HG03139 (cell line): Measurements from ENCODE around the gene GARNL3.

Source experiments
- ATAC-seq: cut with Tn5 transposase; IDR thresholded peaks from one replicate; pipeline ENCODE4 v1.9.1; 2021; ENCODE audit not compliant: unreplicated experiment

GARNL3 gene

GRCh38 chr9:127233989-127234388 is 30.6 kb upstream of the GARNL3 start:
- ATAC-seq: no peak

- ATAC-seq: no peak
Measured at GRCh38 chr9:127237801-127238200, 26.8 kb upstream of the GARNL3 start.

DNA sequence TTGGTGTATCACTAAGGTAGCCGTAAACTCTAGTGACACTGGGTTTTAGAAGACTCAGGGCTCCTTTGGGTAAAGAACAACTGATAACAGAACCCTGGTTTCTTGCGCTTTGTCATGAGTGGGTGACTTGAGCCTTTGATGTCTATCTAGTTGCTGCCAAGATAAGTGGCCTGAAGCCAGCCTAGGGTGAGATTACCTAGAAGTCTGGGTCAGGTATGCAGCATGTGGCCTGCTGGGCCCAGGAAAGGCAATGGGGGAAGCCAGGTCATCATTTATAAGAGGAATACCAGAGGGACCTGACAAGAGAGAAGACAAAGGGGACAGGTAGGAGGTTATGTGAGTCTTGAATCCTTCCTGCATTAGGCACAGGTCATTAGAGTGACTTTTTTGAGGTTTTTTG is 23.2 kb upstream of the GARNL3 start:
- no peak for ATAC-seq

DNA sequence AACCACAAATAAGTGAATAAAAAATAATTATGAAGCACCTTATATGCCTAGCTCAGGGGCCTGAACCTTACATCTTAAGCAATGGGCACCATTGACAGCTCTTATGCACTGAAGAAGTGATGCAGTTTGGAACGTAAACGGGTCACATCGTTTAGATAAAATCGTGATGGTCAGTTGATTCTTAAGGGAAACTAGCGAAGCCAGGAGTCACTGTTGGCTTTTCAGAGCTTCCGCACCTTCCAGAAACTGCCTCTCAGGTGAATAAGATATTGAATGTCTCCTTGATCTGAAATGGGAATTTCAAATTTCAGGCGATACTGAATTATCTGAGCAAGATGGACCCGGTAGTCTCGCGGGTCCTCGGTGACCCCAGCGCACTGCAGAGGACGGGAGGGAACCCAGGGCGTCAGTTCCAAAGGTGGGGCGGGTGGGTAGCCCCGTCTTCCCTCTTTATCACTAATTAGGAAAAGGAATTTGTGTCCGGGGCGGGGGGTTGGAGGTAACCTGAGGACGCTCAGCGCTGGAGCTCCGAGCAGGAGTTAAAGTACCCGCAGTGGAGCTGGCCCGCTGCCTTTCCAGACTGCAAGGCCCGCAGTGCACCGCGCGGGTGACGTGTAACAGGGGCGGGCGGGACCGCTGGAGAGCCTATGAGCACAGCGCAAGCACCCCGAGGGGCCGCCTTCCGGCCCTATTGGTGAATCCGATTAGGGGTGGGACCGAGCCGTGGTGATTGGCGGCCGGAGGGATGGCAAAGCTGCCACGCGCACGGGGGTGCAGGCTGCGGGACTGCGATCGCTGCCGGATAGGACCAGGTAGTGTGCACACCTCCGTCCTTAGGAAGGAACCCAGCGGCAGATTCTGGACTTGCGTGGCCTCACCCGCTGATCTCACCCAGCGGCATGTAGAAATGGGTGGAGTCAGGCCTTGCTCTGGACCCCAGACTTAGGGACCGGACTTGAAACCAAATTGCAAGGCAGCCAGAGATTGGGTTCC is 19.7 kb upstream of the GARNL3 start:
- peak; percentile 98 for ATAC-seq

GRCh38 chr9:127245637-127246164 is 18.9 kb upstream of the GARNL3 start:
- ATAC-seq: no peak

DNA sequence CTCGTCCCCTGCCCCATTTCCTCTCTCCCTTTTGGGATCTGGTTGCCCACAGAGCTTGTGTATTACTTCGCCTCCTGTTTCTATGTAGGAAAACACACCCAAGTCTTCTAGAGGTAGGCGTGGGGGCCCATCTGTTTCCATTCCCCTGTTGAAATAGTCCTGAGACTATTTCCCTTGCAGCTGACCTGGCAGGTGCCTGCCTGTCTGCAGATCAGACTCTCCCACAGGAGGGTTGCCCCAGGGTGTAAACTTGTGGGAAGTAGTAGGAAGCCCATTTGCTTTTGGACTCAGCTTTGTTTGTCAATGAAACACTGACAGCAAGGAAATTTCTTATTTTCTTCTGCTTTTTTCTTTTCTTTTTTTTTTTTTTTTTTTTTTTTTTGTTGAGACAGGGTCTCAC is 16.3 kb upstream of the GARNL3 start:
- no peak for ATAC-seq

DNA sequence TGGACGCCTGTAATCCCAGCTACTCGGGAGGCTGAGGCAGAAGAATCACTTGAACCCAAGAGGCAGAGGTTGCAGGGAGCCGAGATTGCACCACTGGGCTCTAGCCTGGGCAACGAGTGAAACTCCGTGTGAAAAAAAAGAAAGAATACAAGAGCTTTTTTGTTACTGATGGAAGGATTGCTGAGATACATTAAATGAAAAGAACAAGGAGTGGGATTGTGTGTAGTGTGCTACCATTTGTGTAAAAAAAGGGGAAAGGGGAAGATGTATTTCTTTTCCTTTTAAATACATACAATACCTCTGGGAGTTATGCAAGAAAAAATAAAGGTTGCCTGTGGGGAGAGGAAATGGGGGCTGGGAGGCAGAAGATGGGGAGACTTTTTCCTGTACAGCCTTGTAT is 14.7 kb upstream of the GARNL3 start:
- no peak for ATAC-seq

DNA sequence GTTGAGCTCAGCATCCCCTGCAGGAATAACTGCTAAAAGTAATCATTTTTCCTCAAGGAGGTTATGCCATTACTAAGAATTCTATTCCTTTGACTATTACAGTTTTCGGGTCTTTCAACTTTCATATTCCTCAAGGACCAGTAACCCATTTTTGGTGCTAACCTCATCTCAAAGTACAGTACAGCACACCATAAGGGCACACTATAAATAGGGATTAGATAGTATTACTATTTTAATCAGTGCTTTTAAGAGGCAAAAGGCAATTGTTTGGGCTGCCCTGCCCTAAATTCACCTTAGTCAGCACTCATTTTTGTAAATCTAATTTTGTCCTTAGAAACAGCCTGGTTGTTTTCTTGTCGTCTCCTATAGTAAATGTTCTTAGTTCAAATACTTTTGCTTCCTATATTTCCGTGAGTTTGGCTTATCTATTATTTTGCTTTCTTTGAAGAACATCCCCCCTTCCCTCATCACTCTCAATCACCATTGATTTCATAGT is 13.6 kb upstream of the GARNL3 start:
- no peak for ATAC-seq

GRCh38 chr9:127252410-127253318 is 11.9 kb upstream of the GARNL3 start:
- ATAC-seq: no peak

DNA sequence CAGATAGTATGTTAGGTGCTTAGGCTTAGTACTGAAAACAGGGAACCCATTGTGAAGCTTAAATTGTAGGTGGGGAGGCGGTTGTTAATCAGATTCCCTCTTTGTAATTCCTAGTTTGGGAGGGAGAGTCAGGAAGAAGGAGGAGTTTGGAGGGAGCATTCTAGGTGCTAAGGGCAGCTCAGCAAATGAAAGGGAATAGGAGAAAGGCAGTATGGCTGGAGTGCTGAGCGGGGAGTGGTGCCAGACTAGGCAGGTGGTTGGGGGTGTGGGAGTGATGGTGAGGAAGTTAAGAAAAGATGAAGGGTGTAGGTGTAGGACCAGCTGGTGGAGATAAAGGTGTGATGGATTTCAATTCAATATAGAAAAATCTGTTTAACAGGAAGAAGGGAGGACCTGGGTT is 11.1 kb upstream of the GARNL3 start:
- no peak for ATAC-seq

DNA sequence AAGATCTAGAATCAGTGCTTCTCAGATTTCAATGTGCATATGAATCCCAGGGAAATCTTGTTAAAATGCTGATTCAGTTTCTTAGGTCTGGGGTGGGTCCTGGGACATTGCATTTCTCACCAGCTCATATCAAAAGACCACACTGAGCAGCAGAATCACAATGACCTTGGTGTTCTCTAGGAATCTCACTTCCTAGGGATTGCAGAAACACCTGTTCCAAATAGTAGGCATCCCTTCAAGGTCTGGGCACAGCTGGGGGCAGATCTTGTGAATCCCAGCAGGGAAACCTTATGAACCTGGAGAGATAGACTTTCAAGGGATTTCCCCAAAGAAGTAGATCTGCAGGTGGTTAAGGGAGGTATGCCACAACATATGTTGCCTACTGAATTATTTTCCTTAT is 8.9 kb upstream of the GARNL3 start:
- ATAC-seq: no peak

DNA sequence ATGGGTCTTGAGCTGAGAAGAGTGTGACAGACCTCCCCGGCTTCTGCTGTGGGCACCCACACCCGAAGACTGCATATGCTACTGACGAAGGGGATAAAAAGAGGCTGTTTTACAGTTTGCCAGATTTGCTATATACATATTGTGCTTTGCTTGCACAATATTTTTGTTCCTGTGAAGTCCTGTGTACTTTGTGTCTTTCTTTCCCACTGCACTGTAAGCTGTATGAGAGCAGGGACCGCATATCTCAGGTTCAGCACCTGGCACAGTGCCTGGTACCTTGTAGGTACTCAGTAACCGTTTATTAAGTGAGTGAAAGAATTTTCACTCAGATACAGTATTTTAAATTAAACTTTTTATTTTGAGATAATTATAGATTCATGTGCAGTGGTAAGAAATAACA is 8.2 kb upstream of the GARNL3 start:
- ATAC-seq: no peak

- no peak for ATAC-seq
Measured at GRCh38 chr9:127258606-127259471, 5.7 kb upstream of the GARNL3 start.

- no peak for ATAC-seq
Measured at GRCh38 chr9:127262602-127263001, 2.0 kb upstream of the GARNL3 start.

DNA sequence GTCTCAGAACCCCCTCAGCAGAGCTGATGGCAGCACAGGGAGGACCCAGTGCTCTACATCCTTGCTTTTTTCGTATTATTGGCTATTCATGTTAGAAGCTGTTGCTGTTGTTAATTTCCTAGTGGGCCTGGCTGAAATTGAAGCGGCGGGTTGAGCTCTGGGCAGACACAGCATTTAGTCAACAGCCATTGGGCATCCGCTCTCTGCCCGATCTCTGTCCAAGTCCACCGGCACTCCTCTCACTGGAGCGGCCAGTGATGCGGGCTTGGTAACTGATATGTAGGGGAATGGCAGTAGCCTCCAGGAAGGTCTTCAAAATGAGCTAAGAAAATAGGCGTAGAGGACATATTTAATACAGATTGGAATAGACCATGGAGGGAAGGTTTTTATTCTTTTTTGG is 1.3 kb upstream of the GARNL3 start:
- ATAC-seq: no peak

DNA sequence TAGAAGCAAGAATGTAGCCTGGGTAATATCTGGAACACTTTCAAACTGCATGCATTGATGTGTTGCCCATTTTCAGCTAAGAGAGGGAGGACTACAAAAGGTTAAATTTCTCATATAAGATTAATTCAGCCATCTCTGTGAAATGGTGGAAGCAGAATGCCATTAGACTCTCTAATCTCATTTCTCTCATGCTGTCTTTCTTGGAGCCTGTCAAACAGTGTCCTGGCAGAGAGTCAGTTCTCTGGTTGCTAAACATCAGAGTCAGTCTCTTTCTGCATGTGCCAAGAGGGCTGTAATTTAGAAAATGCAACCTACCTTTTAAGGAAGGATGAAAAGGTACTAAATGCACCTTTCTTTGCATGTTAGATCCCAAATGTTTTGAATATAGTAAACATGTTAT is 910 bp upstream of the GARNL3 start:
- ATAC-seq: no peak

DNA sequence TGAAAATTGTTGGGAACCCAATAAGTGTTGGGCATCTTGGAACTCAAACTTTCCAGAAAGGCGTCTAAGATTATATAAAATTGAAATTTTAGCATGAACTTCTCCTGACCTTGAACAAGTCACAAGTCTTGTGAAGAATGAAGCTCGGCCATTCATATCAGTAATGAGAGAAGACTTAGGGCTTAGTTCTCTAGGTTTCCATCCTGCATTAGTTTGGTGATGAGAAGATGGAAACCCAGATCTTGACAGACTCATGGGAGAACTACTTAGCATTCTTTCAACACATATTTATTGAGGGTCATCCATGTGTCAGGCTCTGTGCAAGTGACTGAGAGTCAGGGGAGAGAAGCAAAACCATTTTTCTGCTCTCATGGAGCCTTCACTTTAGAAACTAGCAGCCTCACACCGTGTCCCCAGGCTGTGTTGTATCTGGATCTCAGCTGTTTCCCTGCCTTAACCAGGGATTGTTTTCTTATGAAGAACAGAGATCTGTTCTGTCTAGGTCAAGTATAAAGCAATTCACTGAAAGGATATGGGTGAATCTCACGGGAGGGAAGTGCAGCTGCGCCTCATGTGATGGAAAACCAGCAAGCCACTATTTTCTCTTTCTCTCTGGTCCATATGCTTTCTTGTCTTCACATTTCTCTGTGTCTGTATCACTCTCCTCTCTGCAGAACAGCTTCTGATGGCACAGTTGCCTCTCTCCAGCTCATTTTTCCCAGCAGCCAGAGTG is 3.4 kb downstream of the GARNL3 start:
- ATAC-seq: no peak

- ATAC-seq: no peak
Measured at GRCh38 chr9:127269449-127269848, 4.9 kb downstream of the GARNL3 start.

DNA sequence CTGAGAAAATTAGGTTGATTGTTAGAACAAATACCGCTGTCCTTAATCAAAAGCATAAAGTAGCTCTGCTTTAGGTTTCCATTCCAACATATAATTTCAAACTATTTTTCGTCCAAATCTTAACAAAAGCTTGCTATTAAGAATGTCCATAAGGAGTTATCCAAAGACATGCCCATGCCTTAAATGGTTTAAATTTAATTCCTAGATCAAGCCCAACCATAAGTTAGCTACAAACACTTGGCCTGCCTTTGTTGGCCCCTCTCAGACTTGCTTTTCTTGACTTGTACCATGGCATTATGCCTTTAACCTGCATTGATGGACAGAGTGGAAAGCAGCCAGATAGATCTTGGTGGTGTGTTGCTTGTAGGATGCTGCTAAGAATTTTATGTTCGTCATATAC is 8.8 kb downstream of the GARNL3 start:
- no peak for ATAC-seq

GRCh38 chr9:127277099-127277498 is 12.5 kb downstream of the GARNL3 start:
- no peak for ATAC-seq
